ENCODE results near the gene TMEM59L. TPM values are rescaled to one million over a fixed set of nuclear protein-coding genes. Genes with fewer than 3 reads are reported as not detected.

TMEM59L gene
- total and polyA plus RNA-seq, 9 of the 15 experiments (the other 6 are each of a cell fraction or from before 2014, with no cell fraction given), result 0.37 TPM; not detected in 8

DNA sequence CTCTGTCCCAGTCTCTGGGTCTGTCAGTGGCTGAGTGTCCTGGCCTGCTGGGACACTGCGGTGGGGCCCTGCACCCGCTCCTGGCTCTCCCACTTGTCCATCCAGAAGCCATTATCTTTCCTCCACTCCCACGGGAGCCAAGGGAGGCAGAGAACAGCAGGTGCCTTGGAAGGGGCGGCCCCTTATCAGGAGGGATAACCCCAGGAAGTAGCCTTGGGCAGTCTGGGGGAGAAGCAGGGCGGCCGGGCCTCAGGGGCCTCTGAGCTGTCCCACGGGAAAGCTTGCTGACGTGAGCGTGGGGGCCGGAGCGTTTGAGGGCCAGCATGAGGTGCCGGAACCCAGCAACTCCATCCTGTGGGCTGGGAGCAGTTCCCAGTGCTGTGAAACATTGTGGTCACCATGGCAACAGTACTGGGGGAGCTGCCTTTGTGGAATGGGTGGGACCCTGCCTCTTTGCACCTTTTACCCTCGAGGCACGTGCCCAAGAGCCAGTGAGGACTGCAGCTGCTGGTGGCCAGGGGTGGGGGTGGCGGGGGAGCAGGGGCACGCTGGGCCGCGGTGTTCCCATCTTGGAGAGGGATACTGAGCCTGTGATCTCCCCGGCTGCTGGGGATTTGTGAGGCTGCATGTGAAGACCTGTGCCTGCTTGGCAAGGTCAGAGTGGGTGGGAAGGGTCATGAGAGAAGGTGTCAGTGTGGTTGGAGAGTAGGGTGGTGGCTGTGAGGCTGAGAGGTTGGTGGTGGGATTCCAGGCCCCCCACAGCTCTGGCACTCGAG, 45.1 kb downstream of the TMEM59L start (continued):
- TF ChIP-seq, protein P1, sequence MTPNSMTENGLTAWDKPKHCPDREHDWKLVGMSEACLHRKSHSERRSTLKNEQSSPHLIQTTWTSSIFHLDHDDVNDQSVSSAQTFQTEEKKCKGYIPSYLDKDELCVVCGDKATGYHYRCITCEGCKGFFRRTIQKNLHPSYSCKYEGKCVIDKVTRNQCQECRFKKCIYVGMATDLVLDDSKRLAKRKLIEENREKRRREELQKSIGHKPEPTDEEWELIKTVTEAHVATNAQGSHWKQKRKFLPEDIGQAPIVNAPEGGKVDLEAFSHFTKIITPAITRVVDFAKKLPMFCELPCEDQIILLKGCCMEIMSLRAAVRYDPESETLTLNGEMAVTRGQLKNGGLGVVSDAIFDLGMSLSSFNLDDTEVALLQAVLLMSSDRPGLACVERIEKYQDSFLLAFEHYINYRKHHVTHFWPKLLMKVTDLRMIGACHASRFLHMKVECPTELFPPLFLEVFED (CRISPR knock-in tag; conservative IDR thresholded peaks at IDR 0.05), result no peak
- TF ChIP-seq XRCC5 (IDR thresholded peaks at IDR 0.05; ENCODE audit: low read depth, low read length), result no peak
- no peak for TF ChIP-seq CHD2 (IDR thresholded peaks at IDR 0.05; ENCODE audit: low read depth, low read length)
- TF ChIP-seq, protein P2, sequence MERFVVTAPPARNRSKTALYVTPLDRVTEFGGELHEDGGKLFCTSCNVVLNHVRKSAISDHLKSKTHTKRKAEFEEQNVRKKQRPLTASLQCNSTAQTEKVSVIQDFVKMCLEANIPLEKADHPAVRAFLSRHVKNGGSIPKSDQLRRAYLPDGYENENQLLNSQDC (CRISPR knock-in tag; IDR thresholded peaks at IDR 0.05), result no peak
- no peak for TF ChIP-seq XRCC4 (IDR thresholded peaks at IDR 0.05; ENCODE audit: extremely low read depth, insufficient read depth, insufficient read length)
- TF ChIP-seq, protein P3, sequence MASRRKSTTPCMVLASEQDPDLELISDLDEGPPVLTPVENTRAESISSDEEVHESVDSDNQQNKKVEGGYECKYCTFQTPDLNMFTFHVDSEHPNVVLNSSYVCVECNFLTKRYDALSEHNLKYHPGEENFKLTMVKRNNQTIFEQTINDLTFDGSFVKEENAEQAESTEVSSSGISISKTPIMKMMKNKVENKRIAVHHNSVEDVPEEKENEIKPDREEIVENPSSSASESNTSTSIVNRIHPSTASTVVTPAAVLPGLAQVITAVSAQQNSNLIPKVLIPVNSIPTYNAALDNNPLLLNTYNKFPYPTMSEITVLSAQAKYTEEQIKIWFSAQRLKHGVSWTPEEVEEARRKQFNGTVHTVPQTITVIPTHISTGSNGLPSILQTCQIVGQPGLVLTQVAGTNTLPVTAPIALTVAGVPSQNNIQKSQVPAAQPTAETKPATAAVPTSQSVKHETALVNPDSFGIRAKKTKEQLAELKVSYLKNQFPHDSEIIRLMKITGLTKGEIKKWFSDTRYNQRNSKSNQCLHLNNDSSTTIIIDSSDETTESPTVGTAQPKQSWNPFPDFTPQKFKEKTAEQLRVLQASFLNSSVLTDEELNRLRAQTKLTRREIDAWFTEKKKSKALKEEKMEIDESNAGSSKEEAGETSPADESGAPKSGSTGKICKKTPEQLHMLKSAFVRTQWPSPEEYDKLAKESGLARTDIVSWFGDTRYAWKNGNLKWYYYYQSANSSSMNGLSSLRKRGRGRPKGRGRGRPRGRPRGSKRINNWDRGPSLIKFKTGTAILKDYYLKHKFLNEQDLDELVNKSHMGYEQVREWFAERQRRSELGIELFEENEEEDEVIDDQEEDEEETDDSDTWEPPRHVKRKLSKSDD (conservative IDR thresholded peaks at IDR 0.05; ENCODE audit: low read length), result no peak
- no peak for TF ChIP-seq SMARCA4 (IDR thresholded peaks at IDR 0.05)
- TF ChIP-seq, protein P4, sequence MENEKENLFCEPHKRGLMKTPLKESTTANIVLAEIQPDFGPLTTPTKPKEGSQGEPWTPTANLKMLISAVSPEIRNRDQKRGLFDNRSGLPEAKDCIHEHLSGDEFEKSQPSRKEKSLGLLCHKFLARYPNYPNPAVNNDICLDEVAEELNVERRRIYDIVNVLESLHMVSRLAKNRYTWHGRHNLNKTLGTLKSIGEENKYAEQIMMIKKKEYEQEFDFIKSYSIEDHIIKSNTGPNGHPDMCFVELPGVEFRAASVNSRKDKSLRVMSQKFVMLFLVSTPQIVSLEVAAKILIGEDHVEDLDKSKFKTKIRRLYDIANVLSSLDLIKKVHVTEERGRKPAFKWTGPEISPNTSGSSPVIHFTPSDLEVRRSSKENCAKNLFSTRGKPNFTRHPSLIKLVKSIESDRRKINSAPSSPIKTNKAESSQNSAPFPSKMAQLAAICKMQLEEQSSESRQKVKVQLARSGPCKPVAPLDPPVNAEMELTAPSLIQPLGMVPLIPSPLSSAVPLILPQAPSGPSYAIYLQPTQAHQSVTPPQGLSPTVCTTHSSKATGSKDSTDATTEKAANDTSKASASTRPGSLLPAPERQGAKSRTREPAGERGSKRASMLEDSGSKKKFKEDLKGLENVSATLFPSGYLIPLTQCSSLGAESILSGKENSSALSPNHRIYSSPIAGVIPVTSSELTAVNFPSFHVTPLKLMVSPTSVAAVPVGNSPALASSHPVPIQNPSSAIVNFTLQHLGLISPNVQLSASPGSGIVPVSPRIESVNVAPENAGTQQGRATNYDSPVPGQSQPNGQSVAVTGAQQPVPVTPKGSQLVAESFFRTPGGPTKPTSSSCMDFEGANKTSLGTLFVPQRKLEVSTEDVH (IDR thresholded peaks at IDR 0.05; ENCODE audit: low read depth, partially characterized antibody), result no peak
- TF ChIP-seq GABPA (tag; conservative IDR thresholded peaks at IDR 0.05; ENCODE audit: low read depth), result peak; percentile 52
- TF ChIP-seq SIN3A (IDR thresholded peaks at IDR 0.05; ENCODE audit: borderline replicate concordance in 2 of 2, control insufficient read depth in 1 of 2, low read depth in 2 of 2, low read length in 2 of 2), result no peak
- TF ChIP-seq RFX1 (IDR thresholded peaks at IDR 0.05), result peak; percentile 90
- TF ChIP-seq, protein P5, sequence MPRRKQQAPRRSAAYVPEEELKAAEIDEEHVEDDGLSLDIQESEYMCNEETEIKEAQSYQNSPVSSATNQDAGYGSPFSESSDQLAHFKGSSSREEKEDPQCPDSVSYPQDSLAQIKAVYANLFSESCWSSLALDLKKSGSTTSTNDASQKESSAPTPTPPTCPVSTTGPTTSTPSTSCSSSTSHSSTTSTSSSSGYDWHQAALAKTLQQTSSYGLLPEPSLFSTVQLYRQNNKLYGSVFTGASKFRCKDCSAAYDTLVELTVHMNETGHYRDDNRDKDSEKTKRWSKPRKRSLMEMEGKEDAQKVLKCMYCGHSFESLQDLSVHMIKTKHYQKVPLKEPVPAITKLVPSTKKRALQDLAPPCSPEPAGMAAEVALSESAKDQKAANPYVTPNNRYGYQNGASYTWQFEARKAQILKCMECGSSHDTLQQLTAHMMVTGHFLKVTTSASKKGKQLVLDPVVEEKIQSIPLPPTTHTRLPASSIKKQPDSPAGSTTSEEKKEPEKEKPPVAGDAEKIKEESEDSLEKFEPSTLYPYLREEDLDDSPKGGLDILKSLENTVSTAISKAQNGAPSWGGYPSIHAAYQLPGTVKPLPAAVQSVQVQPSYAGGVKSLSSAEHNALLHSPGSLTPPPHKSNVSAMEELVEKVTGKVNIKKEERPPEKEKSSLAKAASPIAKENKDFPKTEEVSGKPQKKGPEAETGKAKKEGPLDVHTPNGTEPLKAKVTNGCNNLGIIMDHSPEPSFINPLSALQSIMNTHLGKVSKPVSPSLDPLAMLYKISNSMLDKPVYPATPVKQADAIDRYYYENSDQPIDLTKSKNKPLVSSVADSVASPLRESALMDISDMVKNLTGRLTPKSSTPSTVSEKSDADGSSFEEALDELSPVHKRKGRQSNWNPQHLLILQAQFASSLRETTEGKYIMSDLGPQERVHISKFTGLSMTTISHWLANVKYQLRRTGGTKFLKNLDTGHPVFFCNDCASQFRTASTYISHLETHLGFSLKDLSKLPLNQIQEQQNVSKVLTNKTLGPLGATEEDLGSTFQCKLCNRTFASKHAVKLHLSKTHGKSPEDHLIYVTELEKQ (CRISPR knock-in tag; IDR thresholded peaks at IDR 0.05), result no peak
- TF ChIP-seq ZNF146 (CRISPR knock-in tag; IDR thresholded peaks at IDR 0.05; ENCODE audit: unreplicated experiment), result no peak
- TF ChIP-seq SAFB (IDR thresholded peaks at IDR 0.05; ENCODE audit: borderline replicate concordance, low read depth, low read length), result peak; percentile 31; the same call in 1 of the 2 replicates
- no peak for TF ChIP-seq ZNF354B (CRISPR knock-in tag; IDR thresholded peaks at IDR 0.05)
- TF ChIP-seq MIER1 (IDR thresholded peaks at IDR 0.05; ENCODE audit: low read depth), result no peak
- TF ChIP-seq ATF1 (CRISPR knock-in tag; IDR thresholded peaks at IDR 0.05), result no peak
- TF ChIP-seq ATF1 (tag; IDR thresholded peaks at IDR 0.05), result peak; percentile 36; the same call in 1 of the 2 replicates
